ENCODE data around the gene NTM.
"Not testable (repeated sequence)": the region's sequence is repeated elsewhere in the genome, so short reads cannot be mapped to it uniquely, and the experiment has no call there.

NTM gene

DNA sequence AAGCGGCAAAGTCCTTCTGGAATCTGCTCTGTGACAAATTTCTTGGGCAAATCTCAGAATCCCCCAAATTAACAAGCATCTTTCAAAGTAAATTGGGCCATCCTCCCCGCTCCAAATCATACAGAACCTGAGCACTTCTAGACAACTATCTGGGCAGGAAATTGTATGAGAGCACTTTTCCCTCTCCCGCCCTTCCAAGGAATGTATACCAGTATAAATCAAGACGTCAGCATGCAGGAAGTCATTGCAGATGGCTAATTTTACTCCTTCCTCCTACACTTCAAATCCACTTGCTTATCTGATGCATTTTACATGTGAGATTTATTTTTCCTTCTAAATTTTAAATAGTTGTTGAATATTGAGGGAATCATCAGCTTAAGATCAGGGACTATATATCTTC, 52.1 kb downstream of the NTM start (continued):
- TF ChIP-seq, protein P1, sequence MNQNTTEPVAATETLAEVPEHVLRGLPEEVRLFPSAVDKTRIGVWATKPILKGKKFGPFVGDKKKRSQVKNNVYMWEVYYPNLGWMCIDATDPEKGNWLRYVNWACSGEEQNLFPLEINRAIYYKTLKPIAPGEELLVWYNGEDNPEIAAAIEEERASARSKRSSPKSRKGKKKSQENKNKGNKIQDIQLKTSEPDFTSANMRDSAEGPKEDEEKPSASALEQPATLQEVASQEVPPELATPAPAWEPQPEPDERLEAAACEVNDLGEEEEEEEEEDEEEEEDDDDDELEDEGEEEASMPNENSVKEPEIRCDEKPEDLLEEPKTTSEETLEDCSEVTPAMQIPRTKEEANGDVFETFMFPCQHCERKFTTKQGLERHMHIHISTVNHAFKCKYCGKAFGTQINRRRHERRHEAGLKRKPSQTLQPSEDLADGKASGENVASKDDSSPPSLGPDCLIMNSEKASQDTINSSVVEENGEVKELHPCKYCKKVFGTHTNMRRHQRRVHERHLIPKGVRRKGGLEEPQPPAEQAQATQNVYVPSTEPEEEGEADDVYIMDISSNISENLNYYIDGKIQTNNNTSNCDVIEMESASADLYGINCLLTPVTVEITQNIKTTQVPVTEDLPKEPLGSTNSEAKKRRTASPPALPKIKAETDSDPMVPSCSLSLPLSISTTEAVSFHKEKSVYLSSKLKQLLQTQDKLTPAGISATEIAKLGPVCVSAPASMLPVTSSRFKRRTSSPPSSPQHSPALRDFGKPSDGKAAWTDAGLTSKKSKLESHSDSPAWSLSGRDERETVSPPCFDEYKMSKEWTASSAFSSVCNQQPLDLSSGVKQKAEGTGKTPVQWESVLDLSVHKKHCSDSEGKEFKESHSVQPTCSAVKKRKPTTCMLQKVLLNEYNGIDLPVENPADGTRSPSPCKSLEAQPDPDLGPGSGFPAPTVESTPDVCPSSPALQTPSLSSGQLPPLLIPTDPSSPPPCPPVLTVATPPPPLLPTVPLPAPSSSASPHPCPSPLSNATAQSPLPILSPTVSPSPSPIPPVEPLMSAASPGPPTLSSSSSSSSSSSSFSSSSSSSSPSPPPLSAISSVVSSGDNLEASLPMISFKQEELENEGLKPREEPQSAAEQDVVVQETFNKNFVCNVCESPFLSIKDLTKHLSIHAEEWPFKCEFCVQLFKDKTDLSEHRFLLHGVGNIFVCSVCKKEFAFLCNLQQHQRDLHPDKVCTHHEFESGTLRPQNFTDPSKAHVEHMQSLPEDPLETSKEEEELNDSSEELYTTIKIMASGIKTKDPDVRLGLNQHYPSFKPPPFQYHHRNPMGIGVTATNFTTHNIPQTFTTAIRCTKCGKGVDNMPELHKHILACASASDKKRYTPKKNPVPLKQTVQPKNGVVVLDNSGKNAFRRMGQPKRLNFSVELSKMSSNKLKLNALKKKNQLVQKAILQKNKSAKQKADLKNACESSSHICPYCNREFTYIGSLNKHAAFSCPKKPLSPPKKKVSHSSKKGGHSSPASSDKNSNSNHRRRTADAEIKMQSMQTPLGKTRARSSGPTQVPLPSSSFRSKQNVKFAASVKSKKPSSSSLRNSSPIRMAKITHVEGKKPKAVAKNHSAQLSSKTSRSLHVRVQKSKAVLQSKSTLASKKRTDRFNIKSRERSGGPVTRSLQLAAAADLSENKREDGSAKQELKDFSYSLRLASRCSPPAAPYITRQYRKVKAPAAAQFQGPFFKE (tag by site-specific recombination; IDR thresholded peaks at IDR 0.05; ENCODE audit: borderline replicate concordance), result no peak
- TF ChIP-seq ZBTB17 (tag by site-specific recombination; IDR thresholded peaks at IDR 0.05), result no peak

DNA sequence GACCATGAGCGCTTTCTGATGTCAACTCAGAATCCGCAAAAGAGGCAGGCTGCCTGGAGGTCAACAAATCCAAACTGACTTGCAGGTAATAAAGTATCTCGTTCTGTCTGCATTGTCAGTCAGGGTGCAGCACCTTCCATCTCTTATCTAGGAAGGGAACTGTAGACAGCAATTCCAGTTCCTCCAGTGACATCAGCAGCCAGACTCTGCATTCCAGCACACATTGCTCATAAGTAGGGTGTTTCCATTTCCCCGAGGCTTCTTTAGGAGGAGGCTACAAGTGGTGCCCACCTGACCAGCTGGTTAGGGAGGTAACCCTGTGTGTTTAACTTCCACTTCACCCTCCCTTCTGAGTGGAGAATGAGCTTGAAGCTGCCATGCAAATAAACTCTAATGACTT, 53.3 kb downstream of the NTM start:
- H3K27ac ChIP-seq (ENCODE audit: extremely low read depth, low read depth, low read length), result no peak overlapping the region
- CTCF ChIA-PET, result interaction anchor here (0.5 to 0.6 kb wide), 2 partner anchors 89 to 1639 kb away, joined by 3 read pairs; no protein-coding TSS in a partner anchor
- H3K4me1 ChIP-seq (ENCODE audit: control insufficient read depth, insufficient read depth, low read length), result no peaks in the 10 kb centered on the region
- no peaks in the 10 kb centered on the region for H3K36me3 ChIP-seq (ENCODE audit: control insufficient read depth in 2 of 2, insufficient read depth in 1 of 2, low read length in 2 of 2)
- H3K9me3 ChIP-seq (ENCODE audit: control insufficient read depth, insufficient read depth, low read depth, low read length), result no peaks in the 10 kb centered on the region
- POLR2A ChIA-PET, result no interaction called here
- no peak for TF ChIP-seq HOXD13 (CRISPR knock-in tag; IDR thresholded peaks at IDR 0.05; ENCODE audit: borderline replicate concordance)
- TF ChIP-seq ZNF302 (tag by site-specific recombination; IDR thresholded peaks at IDR 0.05; ENCODE audit: low read depth), result no peak
- no peak for TF ChIP-seq ZNF664 (tag by site-specific recombination; IDR thresholded peaks at IDR 0.05)
- TF ChIP-seq ZNF558 (tag by site-specific recombination; IDR thresholded peaks at IDR 0.05), result no peak
- TF ChIP-seq, protein P2, sequence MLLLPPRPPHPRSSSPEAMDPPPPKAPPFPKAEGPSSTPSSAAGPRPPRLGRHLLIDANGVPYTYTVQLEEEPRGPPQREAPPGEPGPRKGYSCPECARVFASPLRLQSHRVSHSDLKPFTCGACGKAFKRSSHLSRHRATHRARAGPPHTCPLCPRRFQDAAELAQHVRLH (tag by site-specific recombination; IDR thresholded peaks at IDR 0.05), result no peak
- no peak overlapping the region for H3K4me3 ChIP-seq (ENCODE audit: low read depth, low read length)

DNA sequence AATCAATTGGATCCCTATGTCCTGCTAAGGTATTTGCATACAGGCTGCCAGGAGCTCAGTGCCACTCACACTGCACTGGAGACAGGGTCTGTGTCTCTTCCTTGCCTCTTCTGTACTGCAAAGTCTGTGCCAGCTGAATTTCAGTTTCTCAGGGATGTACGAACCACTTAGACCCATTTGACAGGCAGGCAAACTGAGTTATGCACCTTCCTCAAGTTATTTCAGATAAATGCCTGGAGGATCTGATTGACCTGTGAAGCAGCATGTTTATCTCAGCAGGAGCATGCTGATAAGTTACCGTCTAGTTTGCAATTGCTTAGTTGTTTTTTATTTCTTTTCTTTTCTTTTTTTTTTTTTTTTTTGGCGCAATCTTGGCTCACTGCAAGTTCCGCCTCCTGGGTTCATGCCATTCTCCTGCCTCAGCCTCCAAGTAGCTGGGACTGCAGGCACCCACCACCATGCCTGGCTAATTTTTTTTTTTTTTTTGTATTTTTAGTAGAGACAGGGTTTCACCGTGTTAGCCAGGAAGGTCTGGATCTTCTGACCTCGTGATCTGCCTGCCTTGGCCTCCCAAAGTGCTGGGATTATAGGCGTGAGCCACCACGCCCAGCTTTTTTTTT, 54.0 kb downstream of the NTM start:
- H3K36me3 ChIP-seq (ENCODE audit: control insufficient read depth in 2 of 2, insufficient read depth in 1 of 2, low read length in 2 of 2), result not testable (repeated sequence)
- CTCF ChIA-PET, result interaction anchor here (0.5 to 0.6 kb wide), 2 partner anchors 89 to 1639 kb away, joined by 3 read pairs; no protein-coding TSS in a partner anchor

DNA sequence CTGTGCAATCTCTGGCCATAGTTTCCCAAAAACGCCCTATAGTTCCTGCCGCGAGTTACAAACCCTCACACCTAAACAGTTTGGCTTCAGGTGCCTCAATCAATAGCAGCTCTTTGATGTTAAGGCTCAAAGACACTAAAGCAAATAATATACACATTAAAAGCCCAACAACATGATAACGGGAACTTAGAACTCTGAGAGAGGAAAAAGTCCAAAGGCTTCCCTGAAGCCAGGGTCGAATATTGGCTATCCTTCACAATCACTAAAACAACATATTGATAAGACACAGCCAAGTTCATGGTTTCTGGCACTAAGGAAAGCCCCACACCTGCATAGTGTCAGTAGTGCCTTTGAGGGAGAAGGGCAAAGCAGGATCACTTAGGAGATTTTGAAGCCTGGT, 54.9 kb downstream of the NTM start:
- CTCF ChIA-PET, result interaction anchor here (0.6 to 0.7 kb wide), 4 partner anchors 17 to 509 kb away, joined by 3 read pairs; no protein-coding TSS in a partner anchor
- no peaks in the 10 kb centered on the region for H3K36me3 ChIP-seq (ENCODE audit: control insufficient read depth in 2 of 2, insufficient read depth in 1 of 2, low read length in 2 of 2)
- no peak overlapping the region for H3K4me3 ChIP-seq (ENCODE audit: low read depth, low read length)
- H3K4me1 ChIP-seq (ENCODE audit: control insufficient read depth, insufficient read depth, low read length), result no peaks in the 10 kb centered on the region
- POLR2A ChIA-PET, result no interaction called here
- H3K9me3 ChIP-seq (ENCODE audit: control insufficient read depth, insufficient read depth, low read depth, low read length), result no peaks in the 10 kb centered on the region
- no peak overlapping the region for H3K27ac ChIP-seq (ENCODE audit: extremely low read depth, low read depth, low read length)
- TF ChIP-seq MYNN (tag by site-specific recombination; IDR thresholded peaks at IDR 0.05; ENCODE audit: borderline replicate concordance) (no peak), KLF10 (tag by site-specific recombination; IDR thresholded peaks at IDR 0.05) (no peak), ZNF549 (tag by site-specific recombination; IDR thresholded peaks at IDR 0.05) (no peak), ZNF19 (tag by site-specific recombination; IDR thresholded peaks at IDR 0.05; ENCODE audit: low read depth) (no peak), ZNF677 (tag by site-specific recombination; IDR thresholded peaks at IDR 0.05) (no peak), ZSCAN23 (tag by site-specific recombination; IDR thresholded peaks at IDR 0.05) (no peak), ZNF366 (tag by site-specific recombination; conservative IDR thresholded peaks at IDR 0.05) (no peak), ZNF426 (tag by site-specific recombination; IDR thresholded peaks at IDR 0.05) (no peak), ZBTB20 (tag by site-specific recombination; IDR thresholded peaks at IDR 0.05) (no peak), ZNF670 (tag by site-specific recombination; IDR thresholded peaks at IDR 0.05; ENCODE audit: low read depth) (no peak), ZNF791 (tag by site-specific recombination; IDR thresholded peaks at IDR 0.05) (no peak), ZNF555 (tag by site-specific recombination; conservative IDR thresholded peaks at IDR 0.05) (no peak), ZNF211 (tag by site-specific recombination; IDR thresholded peaks at IDR 0.05; ENCODE audit: low read depth) (no peak)
- TF ChIP-seq, protein P3, sequence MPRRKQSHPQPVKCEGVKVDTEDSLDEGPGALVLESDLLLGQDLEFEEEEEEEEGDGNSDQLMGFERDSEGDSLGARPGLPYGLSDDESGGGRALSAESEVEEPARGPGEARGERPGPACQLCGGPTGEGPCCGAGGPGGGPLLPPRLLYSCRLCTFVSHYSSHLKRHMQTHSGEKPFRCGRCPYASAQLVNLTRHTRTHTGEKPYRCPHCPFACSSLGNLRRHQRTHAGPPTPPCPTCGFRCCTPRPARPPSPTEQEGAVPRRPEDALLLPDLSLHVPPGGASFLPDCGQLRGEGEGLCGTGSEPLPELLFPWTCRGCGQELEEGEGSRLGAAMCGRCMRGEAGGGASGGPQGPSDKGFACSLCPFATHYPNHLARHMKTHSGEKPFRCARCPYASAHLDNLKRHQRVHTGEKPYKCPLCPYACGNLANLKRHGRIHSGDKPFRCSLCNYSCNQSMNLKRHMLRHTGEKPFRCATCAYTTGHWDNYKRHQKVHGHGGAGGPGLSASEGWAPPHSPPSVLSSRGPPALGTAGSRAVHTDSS (tag by site-specific recombination; IDR thresholded peaks at IDR 0.05), result no peak
- TF ChIP-seq, protein P4, sequence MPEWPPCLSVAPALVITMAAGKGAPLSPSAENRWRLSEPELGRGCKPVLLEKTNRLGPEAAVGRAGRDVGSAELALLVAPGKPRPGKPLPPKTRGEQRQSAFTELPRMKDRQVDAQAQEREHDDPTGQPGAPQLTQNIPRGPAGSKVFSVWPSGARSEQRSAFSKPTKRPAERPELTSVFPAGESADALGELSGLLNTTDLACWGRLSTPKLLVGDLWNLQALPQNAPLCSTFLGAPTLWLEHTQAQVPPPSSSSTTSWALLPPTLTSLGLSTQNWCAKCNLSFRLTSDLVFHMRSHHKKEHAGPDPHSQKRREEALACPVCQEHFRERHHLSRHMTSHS (tag by site-specific recombination; IDR thresholded peaks at IDR 0.05), result no peak

More for the DNA sequence above, 54.0 kb downstream of the NTM start:
- H3K4me3 ChIP-seq (ENCODE audit: low read depth, low read length); H3K27ac ChIP-seq (ENCODE audit: extremely low read depth, low read depth, low read length); POLR2A ChIA-PET; H3K9me3 ChIP-seq (ENCODE audit: control insufficient read depth, insufficient read depth, low read depth, low read length); H3K4me1 ChIP-seq (ENCODE audit: control insufficient read depth, insufficient read depth, low read length): not testable (repeated sequence)

Data from HEK293 (cell line).